ENCODE data around the gene DYNC1I1.

Gene DYNC1I1

DNA sequence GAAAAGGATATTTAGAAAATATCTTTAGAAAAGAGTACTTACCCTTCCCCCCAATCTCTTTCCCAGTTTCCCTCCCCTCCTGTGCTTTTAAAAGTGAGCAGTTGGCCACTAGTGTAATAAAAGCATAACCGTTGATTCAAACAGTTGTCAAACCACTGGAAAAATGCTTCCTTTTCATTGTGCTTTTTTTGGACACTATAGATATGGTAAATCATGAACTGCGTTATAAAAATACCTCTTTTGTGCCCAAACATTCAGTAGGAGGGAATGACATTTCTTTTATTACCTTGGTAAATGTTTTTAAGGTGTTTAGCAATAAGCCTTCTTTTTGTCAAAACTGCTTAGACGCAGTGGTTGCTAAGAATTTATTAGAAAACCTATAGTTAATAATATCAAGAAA lies 317.2 kb downstream of the DYNC1I1 start:
- no peak overlapping the region for H3K4me3 Mint-ChIP-seq
- H3K27me3 Mint-ChIP-seq, result peaks cover 31% of the 10 kb centered on the region
- H3K36me3 Mint-ChIP-seq (ENCODE audit: low read depth), result no peaks in the 10 kb centered on the region
- no peaks in the 10 kb centered on the region for H3K4me1 Mint-ChIP-seq (ENCODE audit: low read depth)
- H3K9me3 Mint-ChIP-seq, result no peaks in the 10 kb centered on the region
- no peak overlapping the region for H3K27ac Mint-ChIP-seq

GRCh38 chr7:96090756-96091155 lies 318.4 kb downstream of the DYNC1I1 start:
- Mint-ChIP-seq H3K4me1 (ENCODE audit: low read depth) (no peaks in the 10 kb centered on the region), H3K27ac (no peak overlapping the region), H3K36me3 (ENCODE audit: low read depth) (no peaks in the 10 kb centered on the region), H3K9me3 (no peaks in the 10 kb centered on the region), H3K4me3 (no peak overlapping the region), H3K27me3 (peaks cover 39% of the 10 kb centered on the region)

- Mint-ChIP-seq H3K4me3 (no peak overlapping the region), H3K36me3 (ENCODE audit: low read depth) (no peaks in the 10 kb centered on the region), H3K9me3 (no peaks in the 10 kb centered on the region), H3K4me1 (ENCODE audit: low read depth) (no peaks in the 10 kb centered on the region), H3K27me3 (peaks cover 49% of the 10 kb centered on the region), H3K27ac (no peak overlapping the region)
These were observed 321.1 kb downstream of the DYNC1I1 start for GRCh38 chr7:96093435-96093834.

GRCh38 chr7:96097835-96098234 lies 325.5 kb downstream of the DYNC1I1 start:
- no peak overlapping the region for H3K4me3 Mint-ChIP-seq
- no peak overlapping the region for H3K27ac Mint-ChIP-seq
- peaks cover 31% of the 10 kb centered on the region for H3K27me3 Mint-ChIP-seq
- H3K36me3 Mint-ChIP-seq (ENCODE audit: low read depth), result no peaks in the 10 kb centered on the region
- peaks cover 8% of the 10 kb centered on the region for H3K9me3 Mint-ChIP-seq
- H3K4me1 Mint-ChIP-seq (ENCODE audit: low read depth), result no peaks in the 10 kb centered on the region

DNA sequence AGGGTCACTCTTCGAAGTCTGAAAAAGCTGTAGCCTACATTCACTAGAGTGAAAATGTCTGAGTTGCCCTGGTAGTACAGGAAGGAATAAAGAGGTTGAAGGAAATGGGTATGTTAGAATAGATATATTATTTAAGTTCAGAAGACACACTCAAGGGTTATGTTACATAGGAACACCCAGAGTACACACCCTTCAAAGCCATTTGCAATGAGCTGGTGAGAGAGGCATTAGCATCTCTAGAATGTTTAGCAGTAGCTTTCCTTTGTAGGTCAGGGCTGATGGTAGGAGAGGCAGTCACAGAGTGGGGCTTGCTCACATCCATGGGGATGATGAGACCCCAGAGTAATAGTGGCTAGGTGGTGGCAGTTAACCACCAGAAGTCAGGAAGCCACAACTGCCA lies 328.4 kb downstream of the DYNC1I1 start:
- no peaks in the 10 kb centered on the region for H3K4me1 Mint-ChIP-seq (ENCODE audit: low read depth)
- no peak overlapping the region for H3K4me3 Mint-ChIP-seq
- no peaks in the 10 kb centered on the region for H3K36me3 Mint-ChIP-seq (ENCODE audit: low read depth)
- H3K27me3 Mint-ChIP-seq, result peaks cover 12% of the 10 kb centered on the region
- H3K9me3 Mint-ChIP-seq, result peaks cover 8% of the 10 kb centered on the region
- no peak overlapping the region for H3K27ac Mint-ChIP-seq

- peaks cover 7% of the 10 kb centered on the region for H3K27me3 Mint-ChIP-seq
- H3K27ac Mint-ChIP-seq, result no peak overlapping the region
- H3K4me1 Mint-ChIP-seq (ENCODE audit: low read depth), result no peaks in the 10 kb centered on the region
- H3K36me3 Mint-ChIP-seq (ENCODE audit: low read depth), result no peaks in the 10 kb centered on the region
- no peak overlapping the region for H3K4me3 Mint-ChIP-seq
- peaks cover 8% of the 10 kb centered on the region for H3K9me3 Mint-ChIP-seq
These were observed 329.9 kb downstream of the DYNC1I1 start for GRCh38 chr7:96102096-96102811.

DNA sequence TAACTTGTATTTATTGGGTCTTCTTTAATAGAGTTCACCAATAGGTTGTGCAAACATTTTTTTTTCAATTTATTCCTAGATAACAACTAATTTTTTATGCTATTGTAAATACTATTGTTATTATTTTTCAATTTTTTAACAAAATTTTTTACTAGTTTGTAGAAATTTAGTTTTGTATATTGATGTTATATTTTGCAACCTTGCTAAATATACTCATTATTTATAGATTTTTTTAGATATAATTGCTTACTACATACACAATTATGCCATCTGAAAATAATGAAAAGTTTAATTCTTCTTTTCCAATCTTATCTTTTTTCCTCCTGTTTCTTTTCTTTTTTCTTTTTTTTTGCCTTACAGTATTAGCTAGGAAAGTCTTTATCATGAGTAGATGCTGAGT lies 332.6 kb downstream of the DYNC1I1 start:
- H3K4me3 Mint-ChIP-seq, result no peak overlapping the region
- no peaks in the 10 kb centered on the region for H3K9me3 Mint-ChIP-seq
- no peak overlapping the region for H3K27ac Mint-ChIP-seq
- H3K27me3 Mint-ChIP-seq, result peaks cover 10% of the 10 kb centered on the region
- H3K36me3 Mint-ChIP-seq (ENCODE audit: low read depth), result no peaks in the 10 kb centered on the region
- H3K4me1 Mint-ChIP-seq (ENCODE audit: low read depth), result no peaks in the 10 kb centered on the region

- H3K27ac Mint-ChIP-seq, result no peak overlapping the region
- no peak overlapping the region for H3K4me3 Mint-ChIP-seq
- H3K4me1 Mint-ChIP-seq (ENCODE audit: low read depth), result no peaks in the 10 kb centered on the region
- H3K27me3 Mint-ChIP-seq, result peaks cover 31% of the 10 kb centered on the region
- peaks cover 3% of the 10 kb centered on the region for H3K9me3 Mint-ChIP-seq
- H3K36me3 Mint-ChIP-seq (ENCODE audit: low read depth), result no peaks in the 10 kb centered on the region
These were observed 339.1 kb downstream of the DYNC1I1 start for GRCh38 chr7:96111405-96111804.

DNA sequence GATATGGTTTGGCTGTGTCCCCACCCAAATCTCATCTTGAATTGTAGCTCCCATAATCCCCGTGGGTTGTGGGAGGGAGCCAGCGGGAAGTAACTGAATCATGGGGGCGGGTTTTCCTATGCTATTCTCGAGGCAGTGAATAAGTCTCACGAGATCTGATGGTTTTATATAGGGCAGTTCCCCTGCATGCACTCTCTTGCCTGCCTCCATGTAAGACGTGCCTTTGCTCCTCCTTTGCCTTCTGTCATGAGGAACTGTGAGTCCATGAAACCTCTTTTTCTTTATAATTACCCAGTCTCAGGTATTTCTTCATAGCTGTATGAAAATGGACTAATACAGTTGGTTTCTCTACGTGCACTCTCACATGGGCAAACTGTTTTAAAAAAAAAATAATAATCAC lies 341.8 kb downstream of the DYNC1I1 start:
- peaks cover 25% of the 10 kb centered on the region for H3K27me3 Mint-ChIP-seq
- no peak overlapping the region for H3K27ac Mint-ChIP-seq
- H3K4me3 Mint-ChIP-seq, result no peak overlapping the region
- no peaks in the 10 kb centered on the region for H3K36me3 Mint-ChIP-seq (ENCODE audit: low read depth)
- H3K9me3 Mint-ChIP-seq, result peaks cover 3% of the 10 kb centered on the region
- H3K4me1 Mint-ChIP-seq (ENCODE audit: low read depth), result no peaks in the 10 kb centered on the region

DNA sequence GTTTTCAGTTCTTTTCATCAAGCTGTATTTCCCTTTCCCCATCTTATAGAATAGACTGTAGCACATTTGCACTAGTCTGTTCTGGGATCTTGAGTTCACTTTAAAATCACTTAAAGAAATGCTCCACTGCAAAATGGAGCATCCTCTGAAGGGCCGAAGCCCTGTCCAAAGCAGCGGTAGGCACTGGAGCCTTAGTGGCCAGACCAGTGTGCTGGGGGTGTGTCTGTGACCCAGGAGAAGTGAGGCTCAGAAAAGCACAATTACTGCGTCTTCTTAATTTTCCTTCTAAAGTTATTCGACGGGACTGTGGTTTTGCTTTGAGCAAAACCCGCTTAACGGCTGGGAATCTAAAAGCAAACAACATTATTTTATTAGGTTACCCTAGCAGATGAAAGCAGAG lies 343.8 kb downstream of the DYNC1I1 start:
- Mint-ChIP-seq H3K36me3 (ENCODE audit: low read depth) (peaks cover 13% of the 10 kb centered on the region), H3K4me1 (ENCODE audit: low read depth) (no peaks in the 10 kb centered on the region), H3K27me3 (peaks cover 13% of the 10 kb centered on the region), H3K27ac (no peak overlapping the region), H3K4me3 (no peak overlapping the region), H3K9me3 (peaks cover under 1% of the 10 kb centered on the region)

GRCh38 chr7:96118449-96119001 lies 346.2 kb downstream of the DYNC1I1 start:
- no peak overlapping the region for H3K4me3 Mint-ChIP-seq
- H3K27ac Mint-ChIP-seq, result no peak overlapping the region
- H3K4me1 Mint-ChIP-seq (ENCODE audit: low read depth), result no peaks in the 10 kb centered on the region
- no peaks in the 10 kb centered on the region for H3K27me3 Mint-ChIP-seq
- H3K9me3 Mint-ChIP-seq, result no peaks in the 10 kb centered on the region
- peaks cover 20% of the 10 kb centered on the region for H3K36me3 Mint-ChIP-seq (ENCODE audit: low read depth)

DNA sequence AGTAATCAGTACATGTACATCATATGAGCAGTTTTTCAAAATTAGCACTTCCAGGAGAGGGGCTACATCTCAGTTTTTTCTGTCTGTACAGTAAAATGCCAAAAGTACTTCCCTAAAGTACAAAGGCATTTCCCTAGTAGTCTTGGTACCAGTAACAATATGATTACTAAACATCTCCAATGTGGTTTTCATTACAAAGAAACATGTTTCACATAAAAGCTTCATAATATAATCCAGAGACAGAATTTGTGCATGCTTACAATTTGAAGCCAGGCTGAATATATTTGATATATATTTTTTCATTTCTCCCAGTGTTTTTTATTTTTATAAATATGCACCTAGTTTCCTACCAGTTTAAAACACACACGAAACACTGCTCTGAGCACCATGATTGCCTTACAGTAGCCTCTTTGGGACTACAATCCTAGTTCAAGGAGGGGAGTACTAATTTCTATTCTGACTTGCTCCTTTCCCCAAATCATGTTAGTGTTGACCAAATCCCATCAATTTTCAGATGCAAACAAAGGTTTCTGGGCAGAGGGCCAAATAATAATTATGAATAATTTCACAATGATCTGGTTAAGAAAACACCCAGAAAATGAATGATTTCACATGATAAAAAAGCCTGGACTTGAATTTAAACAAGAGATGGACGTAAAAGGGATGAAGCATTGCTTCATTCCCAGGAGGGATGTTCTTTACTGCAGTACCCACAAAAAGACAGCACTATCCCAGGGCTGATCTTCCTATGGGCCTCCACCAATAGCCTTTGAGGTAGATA lies 348.3 kb downstream of the DYNC1I1 start:
- no peak overlapping the region for H3K4me3 Mint-ChIP-seq

GRCh38 chr7:96121752-96122151 lies 349.4 kb downstream of the DYNC1I1 start:
- H3K9me3 Mint-ChIP-seq, result no peaks in the 10 kb centered on the region
- H3K36me3 Mint-ChIP-seq (ENCODE audit: low read depth), result peaks cover 20% of the 10 kb centered on the region
- H3K27ac Mint-ChIP-seq, result no peak overlapping the region
- H3K4me1 Mint-ChIP-seq (ENCODE audit: low read depth), result no peaks in the 10 kb centered on the region
- H3K27me3 Mint-ChIP-seq, result no peaks in the 10 kb centered on the region
- H3K4me3 Mint-ChIP-seq, result no peak overlapping the region

More for the DNA sequence above, 348.3 kb downstream of the DYNC1I1 start:
- no peaks in the 10 kb centered on the region for H3K4me1 Mint-ChIP-seq (ENCODE audit: low read depth)
- H3K36me3 Mint-ChIP-seq (ENCODE audit: low read depth), result peaks cover 20% of the 10 kb centered on the region
- no peak overlapping the region for H3K27ac Mint-ChIP-seq
- H3K27me3 Mint-ChIP-seq, result no peaks in the 10 kb centered on the region
- no peaks in the 10 kb centered on the region for H3K9me3 Mint-ChIP-seq

DNA sequence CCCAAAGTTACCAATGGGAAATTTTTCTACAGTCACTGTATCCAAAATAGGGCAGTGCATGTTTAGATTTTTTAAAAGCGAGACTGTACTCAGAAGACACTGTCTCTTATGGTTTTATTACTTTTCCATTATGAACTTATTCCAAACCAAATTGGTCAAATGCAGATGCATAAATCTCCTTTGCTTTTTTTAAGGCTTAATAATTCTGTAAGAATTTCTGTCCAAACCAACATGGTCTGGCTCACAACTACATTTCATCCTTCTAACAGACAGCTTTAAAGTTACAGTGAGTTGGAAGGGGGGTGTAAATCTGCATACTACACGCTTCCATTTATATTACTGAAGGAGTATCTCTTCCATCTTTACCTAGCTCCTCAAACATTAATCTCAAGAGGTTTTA lies 350.4 kb downstream of the DYNC1I1 start:
- no peaks in the 10 kb centered on the region for H3K9me3 Mint-ChIP-seq
- peaks cover 20% of the 10 kb centered on the region for H3K36me3 Mint-ChIP-seq (ENCODE audit: low read depth)
- H3K27ac Mint-ChIP-seq, result no peak overlapping the region
- no peaks in the 10 kb centered on the region for H3K4me1 Mint-ChIP-seq (ENCODE audit: low read depth)
- no peaks in the 10 kb centered on the region for H3K27me3 Mint-ChIP-seq
- no peak overlapping the region for H3K4me3 Mint-ChIP-seq

GRCh38 chr7:96126382-96126781 lies 354.0 kb downstream of the DYNC1I1 start:
- Mint-ChIP-seq H3K4me3 (no peak overlapping the region), H3K36me3 (ENCODE audit: low read depth) (peaks cover 20% of the 10 kb centered on the region), H3K9me3 (no peaks in the 10 kb centered on the region), H3K27me3 (no peaks in the 10 kb centered on the region), H3K27ac (no peak overlapping the region), H3K4me1 (ENCODE audit: low read depth) (no peaks in the 10 kb centered on the region)

All from stimulated activated naive CD8-positive, alpha-beta T cell treated with anti-CD3 and anti-CD28 coated beads, Interleukin-15, Interleukin-2, amounts not matched to agents 100 ng/mL and 50 ng/mL, for 24 hours (primary cell).